ENCODE results near the gene KLHL29.

Gene KLHL29

DNA sequence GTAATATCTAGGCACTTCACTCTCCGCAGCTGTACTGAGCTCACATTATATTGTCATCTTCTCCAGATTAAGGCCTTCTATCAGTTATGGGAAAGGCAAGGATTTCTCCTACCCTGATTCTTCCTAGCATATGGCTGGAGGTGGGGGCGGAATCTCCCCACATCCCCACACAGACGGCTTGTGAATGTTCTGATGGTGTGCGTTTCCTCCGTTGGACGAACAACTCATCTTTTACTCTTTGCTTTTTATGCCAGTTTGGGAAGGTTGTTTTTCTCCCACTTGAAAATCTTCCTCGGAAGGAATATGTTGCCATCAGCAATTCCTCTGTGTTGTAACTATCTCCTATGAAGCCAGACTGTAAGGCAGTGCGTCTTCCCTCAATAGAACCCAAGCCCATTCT lies 24.3 kb downstream of the KLHL29 start:
- Histone ChIP-seq H3K27me3 (replicated peaks; ENCODE audit: insufficient read depth, low read length) (no peaks in the 10 kb centered on the region), H4K20me1 (ENCODE audit: insufficient read depth, low read length) (no peaks in the 10 kb centered on the region), H3K4me2 (ENCODE audit: low read depth, low read length) (no peak overlapping the region), H3K9me2 (replicated peaks; ENCODE audit: insufficient read depth, low read length) (no peaks in the 10 kb centered on the region), H3K4me3 (ENCODE audit: low read length) (no peak overlapping the region), H3K79me2 (ENCODE audit: low read length) (no peaks in the 10 kb centered on the region), H3F3A (ENCODE audit: insufficient read depth, low read length) (no peaks in the 10 kb centered on the region), H2AFZ (ENCODE audit: low read length) (no peak overlapping the region), H3K36me3 (replicated peaks; ENCODE audit: insufficient read depth, low read length) (no peaks in the 10 kb centered on the region), H3K27ac (ENCODE audit: low read length) (no peak overlapping the region), H3K9me3 (replicated peaks; ENCODE audit: insufficient read depth, low read length) (no peaks in the 10 kb centered on the region), H3K9ac (ENCODE audit: low read length) (no peak overlapping the region), H3K4me1 (ENCODE audit: low read length) (no peaks in the 10 kb centered on the region)
- TF ChIP-seq EZH2 (optimal IDR thresholded peaks at IDR 0.05; ENCODE audit: low read depth, low read length) (no peak), EZH2phosphoT487 (IDR thresholded peaks at IDR 0.05; ENCODE audit: low read length) (no peak)
- TF ChIP-seq, protein P1, sequence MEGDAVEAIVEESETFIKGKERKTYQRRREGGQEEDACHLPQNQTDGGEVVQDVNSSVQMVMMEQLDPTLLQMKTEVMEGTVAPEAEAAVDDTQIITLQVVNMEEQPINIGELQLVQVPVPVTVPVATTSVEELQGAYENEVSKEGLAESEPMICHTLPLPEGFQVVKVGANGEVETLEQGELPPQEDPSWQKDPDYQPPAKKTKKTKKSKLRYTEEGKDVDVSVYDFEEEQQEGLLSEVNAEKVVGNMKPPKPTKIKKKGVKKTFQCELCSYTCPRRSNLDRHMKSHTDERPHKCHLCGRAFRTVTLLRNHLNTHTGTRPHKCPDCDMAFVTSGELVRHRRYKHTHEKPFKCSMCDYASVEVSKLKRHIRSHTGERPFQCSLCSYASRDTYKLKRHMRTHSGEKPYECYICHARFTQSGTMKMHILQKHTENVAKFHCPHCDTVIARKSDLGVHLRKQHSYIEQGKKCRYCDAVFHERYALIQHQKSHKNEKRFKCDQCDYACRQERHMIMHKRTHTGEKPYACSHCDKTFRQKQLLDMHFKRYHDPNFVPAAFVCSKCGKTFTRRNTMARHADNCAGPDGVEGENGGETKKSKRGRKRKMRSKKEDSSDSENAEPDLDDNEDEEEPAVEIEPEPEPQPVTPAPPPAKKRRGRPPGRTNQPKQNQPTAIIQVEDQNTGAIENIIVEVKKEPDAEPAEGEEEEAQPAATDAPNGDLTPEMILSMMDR (IDR thresholded peaks at IDR 0.05; ENCODE audit: low read length): no peak
- no peak for DNase-seq

DNA sequence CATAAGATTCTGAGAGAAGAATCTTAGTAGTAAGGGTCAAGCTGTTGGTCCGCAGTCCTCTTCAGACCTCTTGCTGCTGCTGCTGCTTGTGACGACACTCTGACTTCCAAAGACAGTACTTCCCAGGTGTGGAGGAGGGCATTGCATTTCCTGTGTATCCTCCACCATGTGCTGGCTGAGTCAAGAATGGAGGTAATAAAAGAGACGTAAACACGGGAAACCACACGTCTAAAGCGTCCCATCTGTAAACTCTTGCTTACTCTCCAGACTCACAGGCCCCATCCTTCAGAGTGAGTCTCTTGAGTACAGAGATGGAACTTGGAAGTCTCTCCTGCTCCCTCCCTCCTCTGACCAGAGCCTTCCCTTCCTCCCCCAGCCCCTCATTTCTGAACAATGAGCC lies 25.6 kb downstream of the KLHL29 start:
- Histone ChIP-seq H3K4me2 (ENCODE audit: low read depth, low read length) (no peak overlapping the region), H3K9me2 (replicated peaks; ENCODE audit: insufficient read depth, low read length) (no peaks in the 10 kb centered on the region), H3F3A (ENCODE audit: insufficient read depth, low read length) (no peaks in the 10 kb centered on the region), H3K27me3 (replicated peaks; ENCODE audit: insufficient read depth, low read length) (no peaks in the 10 kb centered on the region), H2AFZ (ENCODE audit: low read length) (no peak overlapping the region), H3K9ac (ENCODE audit: low read length) (no peak overlapping the region), H3K27ac (ENCODE audit: low read length) (no peak overlapping the region), H3K9me3 (replicated peaks; ENCODE audit: insufficient read depth, low read length) (no peaks in the 10 kb centered on the region), H3K4me3 (ENCODE audit: low read length) (no peak overlapping the region), H3K4me1 (ENCODE audit: low read length) (no peaks in the 10 kb centered on the region), H4K20me1 (ENCODE audit: insufficient read depth, low read length) (no peaks in the 10 kb centered on the region), H3K36me3 (replicated peaks; ENCODE audit: insufficient read depth, low read length) (no peaks in the 10 kb centered on the region), H3K79me2 (ENCODE audit: low read length) (no peaks in the 10 kb centered on the region)
- TF ChIP-seq, protein P1 (IDR thresholded peaks at IDR 0.05; ENCODE audit: low read length): no peak
- no peak for TF ChIP-seq EZH2 (optimal IDR thresholded peaks at IDR 0.05; ENCODE audit: low read depth, low read length)
- no peak for TF ChIP-seq EZH2phosphoT487 (IDR thresholded peaks at IDR 0.05; ENCODE audit: low read length)
- no peak for DNase-seq

DNA sequence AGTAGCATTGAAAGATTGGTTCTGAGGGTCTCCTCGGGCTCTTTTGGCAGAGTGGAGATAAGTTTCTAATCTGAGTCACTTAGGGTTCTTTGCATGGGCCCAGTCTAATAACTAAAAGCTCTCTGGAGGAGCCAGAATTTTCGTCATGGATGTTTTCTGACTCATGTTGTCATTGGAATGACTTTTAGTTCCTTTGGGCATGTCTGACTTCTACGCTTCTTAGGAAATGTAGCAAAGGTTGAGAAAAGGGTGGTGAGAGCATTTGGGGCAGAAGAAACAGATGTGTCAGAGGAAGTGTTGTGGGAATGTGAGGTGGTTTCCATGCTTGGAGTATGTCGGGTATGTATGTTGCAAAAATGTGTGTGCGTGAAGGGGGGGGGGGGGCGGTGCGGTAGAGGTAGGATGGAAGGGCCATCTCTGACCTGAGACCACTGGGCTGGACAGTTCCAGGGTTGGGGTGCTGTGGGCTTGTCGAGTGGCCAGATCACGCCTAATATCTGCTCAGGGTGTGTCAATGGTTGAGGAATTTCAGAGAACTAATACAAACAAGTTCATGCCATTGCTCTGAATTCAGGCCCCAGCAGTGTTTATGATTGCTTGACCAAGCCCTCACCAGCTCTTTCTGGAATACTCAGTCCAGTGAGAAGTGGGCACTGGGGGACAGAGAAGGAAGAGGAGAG lies 26.9 kb downstream of the KLHL29 start:
- H3K27me3 ChIP-seq (replicated peaks; ENCODE audit: insufficient read depth, low read length): no peaks in the 10 kb centered on the region
- no peaks in the 10 kb centered on the region for H3K9me3 ChIP-seq (replicated peaks; ENCODE audit: insufficient read depth, low read length)
- no peaks in the 10 kb centered on the region for H3K9me2 ChIP-seq (replicated peaks; ENCODE audit: insufficient read depth, low read length)
- no peak overlapping the region for H3K4me2 ChIP-seq (ENCODE audit: low read depth, low read length)
- no peaks in the 10 kb centered on the region for H3K4me1 ChIP-seq (ENCODE audit: low read length)
- no peak for DNase-seq
- H2AFZ ChIP-seq (ENCODE audit: low read length): no peak overlapping the region
- H3K36me3 ChIP-seq (replicated peaks; ENCODE audit: insufficient read depth, low read length): no peaks in the 10 kb centered on the region
- H3K9ac ChIP-seq (ENCODE audit: low read length): no peak overlapping the region
- no peak overlapping the region for H3K27ac ChIP-seq (ENCODE audit: low read length)
- H3K4me3 ChIP-seq (ENCODE audit: low read length): no peak overlapping the region
- TF ChIP-seq EZH2phosphoT487 (IDR thresholded peaks at IDR 0.05; ENCODE audit: low read length): no peak
- H3F3A ChIP-seq (ENCODE audit: insufficient read depth, low read length): no peaks in the 10 kb centered on the region
- no peaks in the 10 kb centered on the region for H4K20me1 ChIP-seq (ENCODE audit: insufficient read depth, low read length)
- no peaks in the 10 kb centered on the region for H3K79me2 ChIP-seq (ENCODE audit: low read length)

DNA sequence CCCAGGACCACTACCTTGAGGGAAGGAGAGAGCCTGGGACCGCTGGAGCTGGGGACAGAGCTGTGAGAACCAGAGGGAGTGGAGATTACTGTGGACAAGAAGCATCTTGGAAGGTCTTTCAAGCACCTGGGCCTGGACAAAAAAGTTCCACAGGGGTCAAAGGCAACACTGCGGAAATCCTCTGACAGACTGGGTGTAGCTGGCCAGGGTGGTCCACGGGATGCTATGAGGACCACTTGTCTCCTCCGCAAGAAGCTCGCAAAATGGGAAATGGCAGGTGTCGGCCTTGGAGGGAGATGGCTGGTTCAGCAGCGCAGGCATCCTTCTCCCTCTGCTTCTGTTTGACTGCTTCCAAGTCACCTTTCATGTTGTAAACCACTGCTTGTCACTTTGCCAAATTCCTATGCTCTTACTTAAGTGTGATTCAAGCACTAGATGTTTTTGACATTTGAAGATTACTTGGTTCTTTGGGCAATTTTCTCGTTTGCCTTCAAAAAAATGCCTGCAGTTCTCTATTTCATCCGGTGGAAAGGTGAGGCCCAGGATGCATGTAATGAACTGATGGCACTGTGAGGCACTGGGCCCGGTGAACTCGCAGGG lies 27.7 kb downstream of the KLHL29 start:
- no peak overlapping the region for H3K9ac ChIP-seq (ENCODE audit: low read length)
- no peaks in the 10 kb centered on the region for H3K4me1 ChIP-seq (ENCODE audit: low read length)
- no peak overlapping the region for H3K4me3 ChIP-seq (ENCODE audit: low read length)
- H3K27ac ChIP-seq (ENCODE audit: low read length): no peak overlapping the region
- H3K36me3 ChIP-seq (replicated peaks; ENCODE audit: insufficient read depth, low read length): no peaks in the 10 kb centered on the region
- H3K4me2 ChIP-seq (ENCODE audit: low read depth, low read length): no peak overlapping the region
- no peak for DNase-seq
- no peaks in the 10 kb centered on the region for H4K20me1 ChIP-seq (ENCODE audit: insufficient read depth, low read length)
- TF ChIP-seq EZH2phosphoT487 (IDR thresholded peaks at IDR 0.05; ENCODE audit: low read length): no peak
- TF ChIP-seq, protein P1 (IDR thresholded peaks at IDR 0.05; ENCODE audit: low read length): no peak
- TF ChIP-seq EZH2 (optimal IDR thresholded peaks at IDR 0.05; ENCODE audit: low read depth, low read length): no peak
- no peaks in the 10 kb centered on the region for H3K9me2 ChIP-seq (replicated peaks; ENCODE audit: insufficient read depth, low read length)
- H3K9me3 ChIP-seq (replicated peaks; ENCODE audit: insufficient read depth, low read length): no peaks in the 10 kb centered on the region
- H3K79me2 ChIP-seq (ENCODE audit: low read length): no peaks in the 10 kb centered on the region
- no peaks in the 10 kb centered on the region for H3F3A ChIP-seq (ENCODE audit: insufficient read depth, low read length)
- H2AFZ ChIP-seq (ENCODE audit: low read length): no peak overlapping the region
- H3K27me3 ChIP-seq (replicated peaks; ENCODE audit: insufficient read depth, low read length): no peaks in the 10 kb centered on the region
